Stimulated activated CD4-positive, alpha-beta T cell treated with anti-CD3 and anti-CD28 coated beads, Interleukin-2, amount 100 ng/mL, for 4 hours (primary cell): ENCODE results near the gene DPEP3.
"Not testable (repeated sequence)": the region's sequence is repeated elsewhere in the genome, so short reads cannot be mapped to it uniquely, and the experiment has no call there.

Source experiments
- DNase-seq: peaks from one replicate; pipeline ENCODE4 v3.0.0-alpha.2; 2020; ENCODE audit warnings: low read depth

The DPEP3 gene

GRCh38 chr16:67979955-67980678 lies at the start of gene DPEP3:
Gene DPEP3 (minus strand): TSS chr16:67980499. CDS start chr16:67980380, 119 bp downstream.
- no peak for DNase-seq

- no peak for DNase-seq
These were observed 48.7 kb upstream of the DPEP3 start for GRCh38 chr16:68028996-68029395.

GRCh38 chr16:68022728-68023537 lies 42.6 kb upstream of the DPEP3 start, which contains the start of the genes DDX28 and DUS2:
Gene DDX28 (minus strand): TSS chr16:68023232. CDS start chr16:68023202, 30 bp downstream.
Gene DUS2 (plus strand): TSS chr16:68023284. CDS start chr16:68038024, 14,740 bp downstream.
- peak; percentile 89 for DNase-seq

GRCh38 chr16:68022278-68022727 lies 42.0 kb upstream of the DPEP3 start:
- DNase-seq = no peak

GRCh38 chr16:68021490-68021889 lies 41.2 kb upstream of the DPEP3 start:
- DNase-seq = no peak

- no peak for DNase-seq
These were observed 38.9 kb upstream of the DPEP3 start for GRCh38 chr16:68019167-68019680.

- DNase-seq = no peak
These were observed 35.4 kb upstream of the DPEP3 start, which contains the start of gene DPEP2NB for GRCh38 chr16:68015681-68016080. Gene DPEP2NB (minus strand): TSS chr16:68015911. CDS start chr16:68015770, 141 bp downstream.

- no peak for DNase-seq
These were observed 33.1 kb upstream of the DPEP3 start for GRCh38 chr16:68013440-68013839.

- not testable (repeated sequence) for DNase-seq
These were observed 29.6 kb upstream of the DPEP3 start for GRCh38 chr16:68009872-68010271.

GRCh38 chr16:68009157-68009735 lies 28.9 kb upstream of the DPEP3 start:
- no peak for DNase-seq

- DNase-seq = no peak
These were observed 25.5 kb upstream of the DPEP3 start for GRCh38 chr16:68005786-68006286.

GRCh38 chr16:68005211-68005610 lies 24.9 kb upstream of the DPEP3 start:
- DNase-seq = no peak

- no peak for DNase-seq
These were observed 22.7 kb upstream of the DPEP3 start for GRCh38 chr16:68003031-68003430.

GRCh38 chr16:68000450-68000849 lies 20.2 kb upstream of the DPEP3 start:
- no peak for DNase-seq

GRCh38 chr16:67999985-68000384 lies 19.7 kb upstream of the DPEP3 start:
- no peak for DNase-seq

- DNase-seq = not testable (repeated sequence)
These were observed 18.7 kb upstream of the DPEP3 start, which contains the start of gene DPEP2 for GRCh38 chr16:67998779-67999688. Gene DPEP2 (minus strand): TSS chr16:67999484. CDS start chr16:67993212, 6,272 bp downstream.

- DNase-seq = not testable (repeated sequence)
These were observed 18.0 kb upstream of the DPEP3 start for GRCh38 chr16:67998231-67998778.

GRCh38 chr16:67996666-67997065 lies 16.4 kb upstream of the DPEP3 start:
- DNase-seq = no peak

GRCh38 chr16:67995423-67995822 lies 15.1 kb upstream of the DPEP3 start:
- DNase-seq = no peak

- not testable (repeated sequence) for DNase-seq
These were observed 13.7 kb upstream of the DPEP3 start for GRCh38 chr16:67994040-67994408.
